SK-N-SH (cell line): ENCODE results near the gene ELOVL4. TPM values are rescaled to one million over a fixed set of nuclear protein-coding genes. Genes with fewer than 3 reads are reported as not detected.

Experiments used
- CTCF ChIA-PET: fragments of 300-600, 350-600 bp; formaldehyde crosslinking; extraction: SDS; loops from one replicate; lab custom pipeline; 2021; lab: Yijun Ruan, JAX
- POLR2A ChIA-PET: fragments of 350-600 bp; sonication (Branson Sonifier 250); formaldehyde crosslinking; extraction: SDS; loops from one replicate; lab custom pipeline; 2020; ENCODE audit warnings: antibody characterized with exemption, inconsistent platforms; lab: Yijun Ruan, JAX
- DNase-seq: peaks from one replicate; pipeline ENCODE4 v3.0.0; 2012
- H2AFZ ChIP-seq: fragments of 200-600 bp; sonication (generic); 2 replicates; pipeline ENCODE4 v1.8.1; 2016; ENCODE audit warnings: antibody characterized with exemption, mild to moderate bottlenecking, low read depth
- H3F3A ChIP-seq: fragments of 200-600 bp; sonication (generic); replicated peaks from 2 replicates; pipeline ENCODE3; 2016; ENCODE audit warnings: antibody characterized with exemption, mild to moderate bottlenecking; ENCODE audit not compliant: insufficient read depth
- H3K27ac ChIP-seq, 2 experiments: fragments of 200-500 bp in 1 of 2; fragments of 200-600 bp in 1 of 2; sonication (Bioruptor generic) in 1 of 2; sonication (generic), shearing (Covaris generic) in 1 of 2; 2 replicates each; pipeline versions ENCODE4 v1.5.1 to v1.6.1; 2014 to 2016; ENCODE audit warnings: low read depth in 2 of 2, inconsistent platforms in 1 of 2, low read length in 1 of 2, mild to moderate bottlenecking in 1 of 2, mixed read lengths in 1 of 2
- H3K27me3 ChIP-seq: fragments of 200-600 bp; sonication (generic), shearing (Covaris generic); 2 replicates; pipeline ENCODE4 v1.6.1; 2016; ENCODE audit warnings: mixed run types; ENCODE audit not compliant: insufficient read depth
- H3K36me3 ChIP-seq, 2 experiments: fragments of 200-500 bp in 1 of 2; fragments of 200-600 bp in 1 of 2; sonication (Bioruptor generic) in 1 of 2; sonication (generic) in 1 of 2; replicated peaks in 1 of 2; 2 replicates each; pipeline versions ENCODE3 to v1.5.1; 2014 to 2016; ENCODE audit warnings: low read length in 1 of 2, mild to moderate bottlenecking in 1 of 2; ENCODE audit not compliant: insufficient read depth in 2 of 2, control insufficient read depth in 1 of 2
- H3K4me1 ChIP-seq, 2 experiments: fragments of 200-500 bp in 1 of 2; fragments of 200-600 bp in 1 of 2; sonication (Bioruptor generic) in 1 of 2; sonication (generic), shearing (Covaris generic) in 1 of 2; 2 replicates each; pipeline versions ENCODE4 v1.5.1 to v1.6.1; 2014 to 2016; ENCODE audit warnings: low read depth in 1 of 2, low read length in 1 of 2, mixed run types in 1 of 2; ENCODE audit not compliant: insufficient read depth in 2 of 2, control insufficient read depth in 1 of 2
- H3K4me2 ChIP-seq: fragments of 200-600 bp; sonication (generic), shearing (Covaris generic); 2 replicates; pipeline ENCODE4 v1.6.1; 2017; ENCODE audit warnings: mixed run types
- H3K4me3 ChIP-seq, 2 experiments: fragments of 200-500 bp in 1 of 2; fragments of 200-600 bp in 1 of 2; sonication (Bioruptor generic) in 1 of 2; sonication (generic), shearing (Covaris generic) in 1 of 2; 2 replicates each; pipeline versions ENCODE4 v1.5.1 to v1.8.1; 2014 to 2016; ENCODE audit warnings: low read depth in 2 of 2, inconsistent platforms in 1 of 2, low read length in 1 of 2, mild to moderate bottlenecking in 1 of 2, mixed read lengths in 1 of 2, moderate library complexity in 1 of 2
- H3K79me2 ChIP-seq: fragments of 200-600 bp; sonication (generic); 2 replicates; pipeline ENCODE4 v1.8.1; 2017; ENCODE audit warnings: mild to moderate bottlenecking; ENCODE audit not compliant: insufficient read depth
- H3K9ac ChIP-seq: fragments of 200-600 bp; sonication (generic); 2 replicates; pipeline ENCODE4 v1.6.1; 2017; ENCODE audit warnings: mixed run types
- H3K9me2 ChIP-seq: fragments of 200-600 bp; sonication (generic); 2 replicates; pipeline ENCODE4 v1.6.1; 2017; ENCODE audit warnings: mixed run types
- H3K9me3 ChIP-seq: fragments of 200-600 bp; sonication (generic); 2 replicates; pipeline ENCODE4 v1.6.1; 2017; ENCODE audit warnings: mixed run types, mild to moderate bottlenecking, moderate library complexity
- H4K20me1 ChIP-seq: fragments of 200-600 bp; sonication (generic); 2 replicates; pipeline ENCODE4 v1.6.1; 2017; ENCODE audit warnings: mild to moderate bottlenecking, mixed run types; ENCODE audit not compliant: insufficient read depth
- CHD2 ChIP-seq: fragments of 150-350 bp; IDR thresholded peaks from 2 replicates; pipeline ENCODE4 v1.6.1; 2018; ENCODE audit warnings: low read length; ENCODE audit not compliant: partially characterized antibody
- ELF1 ChIP-seq: IDR thresholded peaks from 2 replicates; pipeline ENCODE4 v1.4.0; 2012
- EZH2phosphoT487 ChIP-seq: fragments of 200-600 bp; sonication (generic); IDR thresholded peaks from 2 replicates; pipeline ENCODE4 v1.6.1; 2017; ENCODE audit warnings: low read depth, mixed run types, mild to moderate bottlenecking, antibody characterized with exemption, moderate library complexity, borderline replicate concordance
- FOSL2 ChIP-seq: IDR thresholded peaks from 2 replicates; pipeline ENCODE4 v1.4.0; 2012; ENCODE audit warnings: low read depth, mild to moderate bottlenecking, moderate library complexity, borderline replicate concordance
- FOXM1 ChIP-seq: IDR thresholded peaks from 2 replicates; pipeline ENCODE4 v1.4.0; 2012; ENCODE audit warnings: low read depth, mild to moderate bottlenecking
- MXI1 ChIP-seq: IDR thresholded peaks from 2 replicates; pipeline ENCODE4 v1.6.1; 2012; ENCODE audit warnings: mild to moderate bottlenecking, low read depth, low read length, improper control_type of control experiment
- RAD21 ChIP-seq: IDR thresholded peaks from 2 replicates; pipeline ENCODE4 v1.6.1; 2012; ENCODE audit warnings: mild to moderate bottlenecking, low read length
- RCOR1 ChIP-seq: fragments of 150-350 bp; IDR thresholded peaks from 2 replicates; pipeline ENCODE4 v1.6.1; 2017; ENCODE audit warnings: antibody characterized with exemption, low read length
- RXRA ChIP-seq: IDR thresholded peaks from 2 replicates; pipeline ENCODE4 v1.4.0; 2012; ENCODE audit warnings: low read depth, mild to moderate bottlenecking, borderline replicate concordance
- TEAD4 ChIP-seq: IDR thresholded peaks from 2 replicates; pipeline ENCODE4 v1.4.0; 2012; ENCODE audit warnings: mild to moderate bottlenecking, borderline replicate concordance; ENCODE audit not compliant: insufficient read depth
- WGBS: methylation state at CpG from one replicate; pipeline ENCODE4 v1.1.6; 2017; ENCODE audit warnings: low lambda C conversion rate; 5-methylcytosine and 5-hydroxymethylcytosine counted together
- polyA plus RNA-seq, 3 experiments: library from polyadenylated mRNA; depleted of rRNA; stranded (reverse); fragments of >200 nt; gene quantifications; 2 replicates each; pipeline ENCODE4 v1.2.3, GENCODE V29; 2012
- TF ChIP-seq, protein P1 (sequence below): IDR thresholded peaks from 2 replicates; pipeline ENCODE4 v1.4.0; 2012; ENCODE audit warnings: low read depth, borderline replicate concordance
- TF ChIP-seq, protein P2 (sequence below): fragments of 200-600 bp; sonication (generic); IDR thresholded peaks from 2 replicates; pipeline ENCODE4 v1.6.1; 2017; ENCODE audit warnings: antibody characterized with exemption, mild to moderate bottlenecking, moderate library complexity
- TF ChIP-seq, protein P3 (sequence below): IDR thresholded peaks from 2 replicates; pipeline ENCODE4 v1.4.0; 2012; ENCODE audit warnings: low read depth, borderline replicate concordance
- TF ChIP-seq, protein P4 (sequence below): fragments of 150-350 bp; IDR thresholded peaks from 2 replicates; pipeline ENCODE4 v1.6.1; 2017; ENCODE audit warnings: antibody characterized with exemption, low read length, low read depth, borderline replicate concordance
- TF ChIP-seq, protein P5 (sequence below): IDR thresholded peaks from 2 replicates; pipeline ENCODE4; 2012

Gene ELOVL4
- polyA plus RNA-seq, 1 of the 3 experiments (the other 2 are of a cell fraction), result 1.9 TPM

DNA sequence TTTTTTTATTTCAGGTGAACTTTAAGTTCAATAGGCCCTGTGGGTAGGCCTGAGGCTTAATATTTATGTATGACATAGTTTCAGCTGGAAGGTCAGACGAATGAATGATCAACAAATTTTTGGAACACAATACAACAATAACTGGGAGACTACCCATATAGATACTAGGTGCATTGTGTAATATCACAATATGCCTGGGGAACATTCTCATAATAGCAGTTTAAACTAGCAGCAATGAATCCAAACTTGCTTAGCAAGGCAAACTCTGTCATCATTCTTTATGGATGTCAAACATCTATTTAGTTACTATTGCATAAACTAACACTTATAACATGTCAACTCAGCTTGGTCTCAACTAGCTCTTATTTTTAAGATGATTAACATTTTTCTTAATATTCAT, 49.3 kb downstream of the ELOVL4 start (continued):
- TF ChIP-seq, protein P1, sequence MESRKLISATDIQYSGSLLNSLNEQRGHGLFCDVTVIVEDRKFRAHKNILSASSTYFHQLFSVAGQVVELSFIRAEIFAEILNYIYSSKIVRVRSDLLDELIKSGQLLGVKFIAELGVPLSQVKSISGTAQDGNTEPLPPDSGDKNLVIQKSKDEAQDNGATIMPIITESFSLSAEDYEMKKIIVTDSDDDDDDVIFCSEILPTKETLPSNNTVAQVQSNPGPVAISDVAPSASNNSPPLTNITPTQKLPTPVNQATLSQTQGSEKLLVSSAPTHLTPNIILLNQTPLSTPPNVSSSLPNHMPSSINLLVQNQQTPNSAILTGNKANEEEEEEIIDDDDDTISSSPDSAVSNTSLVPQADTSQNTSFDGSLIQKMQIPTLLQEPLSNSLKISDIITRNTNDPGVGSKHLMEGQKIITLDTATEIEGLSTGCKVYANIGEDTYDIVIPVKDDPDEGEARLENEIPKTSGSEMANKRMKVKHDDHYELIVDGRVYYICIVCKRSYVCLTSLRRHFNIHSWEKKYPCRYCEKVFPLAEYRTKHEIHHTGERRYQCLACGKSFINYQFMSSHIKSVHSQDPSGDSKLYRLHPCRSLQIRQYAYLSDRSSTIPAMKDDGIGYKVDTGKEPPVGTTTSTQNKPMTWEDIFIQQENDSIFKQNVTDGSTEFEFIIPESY, result no peak

DNA sequence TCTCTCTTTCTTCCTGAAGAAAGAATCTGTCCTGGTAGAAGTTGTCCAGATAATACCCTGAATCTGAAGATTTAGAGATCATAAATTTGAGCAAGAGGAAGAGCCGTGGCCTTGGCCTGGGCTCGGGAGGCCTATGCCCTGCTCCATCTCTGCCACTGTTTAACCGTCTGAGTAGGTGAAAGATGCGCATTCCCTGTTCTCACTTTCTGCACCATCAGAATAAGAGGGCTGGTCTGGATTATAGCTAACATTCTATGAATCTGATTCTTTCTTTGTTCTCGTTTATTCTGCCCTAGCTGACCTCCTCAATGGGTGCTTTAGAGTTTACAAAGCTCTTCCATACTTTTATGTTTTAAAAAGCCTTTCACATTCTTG, 51.3 kb downstream of the ELOVL4 start:
- no peaks in the 10 kb centered on the region for H4K20me1 ChIP-seq
- TF ChIP-seq ELF1 (no peak), CHD2 (no peak), RCOR1 (no peak)
- TF ChIP-seq, protein P2, sequence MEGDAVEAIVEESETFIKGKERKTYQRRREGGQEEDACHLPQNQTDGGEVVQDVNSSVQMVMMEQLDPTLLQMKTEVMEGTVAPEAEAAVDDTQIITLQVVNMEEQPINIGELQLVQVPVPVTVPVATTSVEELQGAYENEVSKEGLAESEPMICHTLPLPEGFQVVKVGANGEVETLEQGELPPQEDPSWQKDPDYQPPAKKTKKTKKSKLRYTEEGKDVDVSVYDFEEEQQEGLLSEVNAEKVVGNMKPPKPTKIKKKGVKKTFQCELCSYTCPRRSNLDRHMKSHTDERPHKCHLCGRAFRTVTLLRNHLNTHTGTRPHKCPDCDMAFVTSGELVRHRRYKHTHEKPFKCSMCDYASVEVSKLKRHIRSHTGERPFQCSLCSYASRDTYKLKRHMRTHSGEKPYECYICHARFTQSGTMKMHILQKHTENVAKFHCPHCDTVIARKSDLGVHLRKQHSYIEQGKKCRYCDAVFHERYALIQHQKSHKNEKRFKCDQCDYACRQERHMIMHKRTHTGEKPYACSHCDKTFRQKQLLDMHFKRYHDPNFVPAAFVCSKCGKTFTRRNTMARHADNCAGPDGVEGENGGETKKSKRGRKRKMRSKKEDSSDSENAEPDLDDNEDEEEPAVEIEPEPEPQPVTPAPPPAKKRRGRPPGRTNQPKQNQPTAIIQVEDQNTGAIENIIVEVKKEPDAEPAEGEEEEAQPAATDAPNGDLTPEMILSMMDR, result no peak
- TF ChIP-seq, protein P3, sequence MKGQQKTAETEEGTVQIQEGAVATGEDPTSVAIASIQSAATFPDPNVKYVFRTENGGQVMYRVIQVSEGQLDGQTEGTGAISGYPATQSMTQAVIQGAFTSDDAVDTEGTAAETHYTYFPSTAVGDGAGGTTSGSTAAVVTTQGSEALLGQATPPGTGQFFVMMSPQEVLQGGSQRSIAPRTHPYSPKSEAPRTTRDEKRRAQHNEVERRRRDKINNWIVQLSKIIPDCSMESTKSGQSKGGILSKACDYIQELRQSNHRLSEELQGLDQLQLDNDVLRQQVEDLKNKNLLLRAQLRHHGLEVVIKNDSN, result no peak
- TF ChIP-seq, protein P4, sequence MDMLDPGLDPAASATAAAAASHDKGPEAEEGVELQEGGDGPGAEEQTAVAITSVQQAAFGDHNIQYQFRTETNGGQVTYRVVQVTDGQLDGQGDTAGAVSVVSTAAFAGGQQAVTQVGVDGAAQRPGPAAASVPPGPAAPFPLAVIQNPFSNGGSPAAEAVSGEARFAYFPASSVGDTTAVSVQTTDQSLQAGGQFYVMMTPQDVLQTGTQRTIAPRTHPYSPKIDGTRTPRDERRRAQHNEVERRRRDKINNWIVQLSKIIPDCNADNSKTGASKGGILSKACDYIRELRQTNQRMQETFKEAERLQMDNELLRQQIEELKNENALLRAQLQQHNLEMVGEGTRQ, result no peak
- POLR2A ChIA-PET, result no interaction called here
- no peaks in the 10 kb centered on the region for H3K9me3 ChIP-seq
- 0 out of 2 replicates have a peak overlapping the region, but pooled peaks have one; percentile 11 for H2AFZ ChIP-seq
- no peaks in the 10 kb centered on the region for H3K27me3 ChIP-seq
- H3K9me2 ChIP-seq, result no peaks in the 10 kb centered on the region
- WGBS, result 64% methylated on average over 5 of the region's 5 CpGs
- 0 out of 4 replicates have a peak, but pooled peaks cover 0 to 5% of the 10 kb centered on the region in 2 experiments for H3K4me1 ChIP-seq
- no peaks in the 10 kb centered on the region for H3F3A ChIP-seq
- no peak for DNase-seq
- no peak overlapping the region for H3K9ac ChIP-seq
- H3K27ac ChIP-seq, result no peak overlapping the region
- no peak overlapping the region for H3K4me3 ChIP-seq
- no peaks in the 10 kb centered on the region for H3K36me3 ChIP-seq
- no peaks in the 10 kb centered on the region for H3K79me2 ChIP-seq
- no peak overlapping the region for H3K4me2 ChIP-seq
- CTCF ChIA-PET, result no interaction called here

DNA sequence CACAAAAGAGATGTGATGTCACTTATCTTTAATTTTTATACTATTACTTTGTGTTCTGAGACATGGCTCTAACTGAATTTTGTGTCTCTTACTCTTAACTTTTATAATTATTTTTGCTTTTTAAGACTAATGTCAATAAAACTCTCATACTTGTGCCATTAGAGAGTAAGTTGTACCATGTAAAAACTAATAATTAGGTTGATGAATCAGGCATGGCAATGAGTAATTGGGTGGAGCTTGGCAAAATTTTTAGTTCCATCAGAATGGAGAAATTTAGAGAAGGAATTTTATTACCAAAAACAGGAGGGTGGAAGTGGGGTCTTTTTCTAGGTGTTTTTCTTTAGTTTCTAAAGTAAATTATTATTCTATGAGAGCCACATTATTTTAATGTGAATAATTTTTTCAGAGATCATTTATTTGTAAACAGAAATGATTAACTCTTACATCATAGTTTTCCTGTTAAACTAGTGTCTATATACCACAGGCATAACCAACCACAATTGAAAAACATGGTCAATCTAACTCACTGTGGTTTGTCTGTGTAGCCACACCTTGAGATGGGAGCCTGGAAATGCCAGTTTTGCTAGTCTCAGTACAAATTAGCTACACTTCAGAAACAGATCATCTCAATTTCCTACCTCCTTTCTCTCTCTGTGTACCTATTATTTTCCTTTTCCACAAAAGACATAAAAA, 51.8 kb downstream of the ELOVL4 start:
- Histone ChIP-seq H2AFZ (peak overlapping the region; percentile 11; the same call in 1 of the 2 replicates), H3K9ac (no peak overlapping the region), H3K27me3 (no peaks in the 10 kb centered on the region), H3K36me3 (no peaks in the 10 kb centered on the region), H3F3A (no peaks in the 10 kb centered on the region), H3K4me1 (0 out of 4 replicates have a peak, but pooled peaks cover 0 to 5% of the 10 kb centered on the region in 2 experiments), H3K27ac (no peak overlapping the region), H3K4me2 (no peak overlapping the region), H3K9me3 (no peaks in the 10 kb centered on the region), H3K79me2 (no peaks in the 10 kb centered on the region), H4K20me1 (no peaks in the 10 kb centered on the region), H3K4me3 (no peak overlapping the region), H3K9me2 (no peaks in the 10 kb centered on the region)
- POLR2A ChIA-PET, result no interaction called here
- CTCF ChIA-PET, result no interaction called here
- no peak for DNase-seq
- TF ChIP-seq RAD21 (no peak), CHD2 (no peak), FOSL2 (no peak), TEAD4 (no peak), EZH2phosphoT487 (no peak), FOXM1 (no peak), RXRA (no peak), MXI1 (no peak)
- TF ChIP-seq, protein P3, result no peak
- TF ChIP-seq, protein P4, result no peak
- TF ChIP-seq, protein P5, sequence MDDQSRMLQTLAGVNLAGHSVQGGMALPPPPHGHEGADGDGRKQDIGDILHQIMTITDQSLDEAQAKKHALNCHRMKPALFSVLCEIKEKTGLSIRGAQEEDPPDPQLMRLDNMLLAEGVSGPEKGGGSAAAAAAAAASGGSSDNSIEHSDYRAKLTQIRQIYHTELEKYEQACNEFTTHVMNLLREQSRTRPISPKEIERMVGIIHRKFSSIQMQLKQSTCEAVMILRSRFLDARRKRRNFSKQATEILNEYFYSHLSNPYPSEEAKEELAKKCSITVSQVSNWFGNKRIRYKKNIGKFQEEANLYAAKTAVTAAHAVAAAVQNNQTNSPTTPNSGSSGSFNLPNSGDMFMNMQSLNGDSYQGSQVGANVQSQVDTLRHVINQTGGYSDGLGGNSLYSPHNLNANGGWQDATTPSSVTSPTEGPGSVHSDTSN, result no peak
